K562 treated with DMSO at 1 percent for 24 hours (cell line): ENCODE measurements around the gene CPSF6. TPM values are rescaled to one million over a fixed set of nuclear protein-coding genes. Genes with fewer than 3 reads are reported as not detected.

Experiments used
- total RNA-seq: library from RNA; unstranded; fragments of 300-600 nt; gene quantifications from 2 replicates; pipeline ENCODE4 v1.2.3, GENCODE V29; 2022; ENCODE audit warnings: low read depth; ENCODE audit not compliant: insufficient read depth

The CPSF6 gene, protein sequence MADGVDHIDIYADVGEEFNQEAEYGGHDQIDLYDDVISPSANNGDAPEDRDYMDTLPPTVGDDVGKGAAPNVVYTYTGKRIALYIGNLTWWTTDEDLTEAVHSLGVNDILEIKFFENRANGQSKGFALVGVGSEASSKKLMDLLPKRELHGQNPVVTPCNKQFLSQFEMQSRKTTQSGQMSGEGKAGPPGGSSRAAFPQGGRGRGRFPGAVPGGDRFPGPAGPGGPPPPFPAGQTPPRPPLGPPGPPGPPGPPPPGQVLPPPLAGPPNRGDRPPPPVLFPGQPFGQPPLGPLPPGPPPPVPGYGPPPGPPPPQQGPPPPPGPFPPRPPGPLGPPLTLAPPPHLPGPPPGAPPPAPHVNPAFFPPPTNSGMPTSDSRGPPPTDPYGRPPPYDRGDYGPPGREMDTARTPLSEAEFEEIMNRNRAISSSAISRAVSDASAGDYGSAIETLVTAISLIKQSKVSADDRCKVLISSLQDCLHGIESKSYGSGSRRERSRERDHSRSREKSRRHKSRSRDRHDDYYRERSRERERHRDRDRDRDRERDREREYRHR
- total RNA-seq: 63.0 and 63.6 TPM in 2 replicates

DNA sequence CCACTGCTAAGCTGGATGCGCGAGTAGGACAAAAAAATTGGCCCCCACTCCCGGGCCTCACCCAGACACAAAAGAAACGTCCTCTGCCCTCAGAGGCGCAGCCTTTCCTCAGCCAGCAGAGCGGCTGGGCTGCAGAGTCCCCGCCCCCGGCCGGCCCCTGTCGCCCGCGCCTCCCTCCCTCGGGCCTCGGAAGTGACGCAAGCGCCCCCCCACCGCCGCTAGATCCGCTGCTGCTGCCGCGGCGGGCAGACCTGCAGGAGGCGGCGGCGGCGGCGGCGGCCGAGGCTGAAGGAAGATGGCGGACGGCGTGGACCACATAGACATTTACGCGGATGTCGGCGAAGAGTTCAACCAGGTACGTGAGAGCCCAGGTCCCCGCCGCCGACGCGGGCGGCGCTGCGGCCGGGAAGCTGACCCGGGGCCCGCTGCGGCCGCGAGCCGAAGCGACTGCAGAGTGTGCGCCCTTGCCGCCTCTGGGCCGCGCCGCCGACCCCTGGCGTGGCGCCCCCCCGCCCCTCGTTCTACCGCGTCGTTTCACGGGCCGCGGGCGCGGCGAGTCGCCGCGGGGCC is at the start of gene CPSF6:
CPSF6 (plus strand) TSS at position 218 of the 570 bp plus-strand sequence; CDS start at position 296, 78 bp downstream.

Other genes with a start within 250 kb of the CPSF6 start
- gene LYZ, start 108.8 kb downstream of the CPSF6 start, total RNA-seq: 25.5 and 32.5 TPM in 2 replicates
- gene YEATS4, start 120.2 kb downstream of the CPSF6 start, total RNA-seq: 23.9 and 36.4 TPM in 2 replicates
- 6.0 and 6.1 TPM in 2 replicates for gene FRS2, start 230.8 kb downstream of the CPSF6 start, total RNA-seq